Cardiac fibroblast (primary cell): ENCODE results near the gene ADARB2.

Experiments used
- DNase-seq, 2 donors: peaks; one replicate each; pipeline versions ENCODE4 v3.0.0 to v3.0.0-alpha.2; 2010; ENCODE audit warnings: low read depth in 2 of 2
- H3K4me3 ChIP-seq, 2 donors: replicated peaks in 1 of 2; 1 replicate in 1 of 2; 2 replicates in 1 of 2; pipeline ENCODE4 v1.5.1; 2011; ENCODE audit warnings: low read depth in 2 of 2, low read length in 2 of 2, mild to moderate bottlenecking in 2 of 2, moderate library complexity in 1 of 2
- CTCF ChIP-seq: IDR thresholded peaks from one replicate; pipeline ENCODE4 v1.5.1; 2011; ENCODE audit warnings: low read depth, mild to moderate bottlenecking, low read length, inconsistent platforms

ADARB2 gene

GRCh38 chr10:1203704-1204103 is 533.6 kb downstream of the ADARB2 start:
- DNase-seq, result no peak
- TF ChIP-seq CTCF, result no peak
- H3K4me3 ChIP-seq, result no peak overlapping the region

GRCh38 chr10:1203216-1203615 is 534.1 kb downstream of the ADARB2 start:
- no peak overlapping the region for H3K4me3 ChIP-seq
- no peak for TF ChIP-seq CTCF
- DNase-seq, result no peak

DNA sequence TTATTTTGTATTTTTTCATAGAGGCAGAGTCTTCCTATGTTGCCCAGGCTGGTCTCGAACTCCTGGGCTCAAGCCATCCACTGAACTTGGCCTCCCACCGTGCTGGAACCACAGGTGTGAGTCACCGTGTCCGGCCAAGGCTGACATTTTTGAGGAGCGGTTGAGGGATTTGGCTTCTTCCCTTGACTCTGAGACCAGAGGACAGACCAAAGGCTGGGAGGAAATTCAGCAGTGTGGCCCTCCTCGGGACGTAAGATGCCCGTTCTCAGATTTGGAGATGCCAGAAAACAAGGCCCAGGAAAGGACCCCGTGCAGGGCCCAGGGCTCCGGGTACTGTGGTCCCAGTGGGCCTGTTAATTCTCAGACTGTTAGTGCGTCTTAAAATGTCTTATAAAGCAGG is 535.0 kb downstream of the ADARB2 start:
- H3K4me3 ChIP-seq, result no peak overlapping the region
- no peak for TF ChIP-seq CTCF
- no peak for DNase-seq

GRCh38 chr10:1200866-1201807 is 536.2 kb downstream of the ADARB2 start:
- no peak for TF ChIP-seq CTCF
- DNase-seq, result no peak
- no peak overlapping the region for H3K4me3 ChIP-seq

DNA sequence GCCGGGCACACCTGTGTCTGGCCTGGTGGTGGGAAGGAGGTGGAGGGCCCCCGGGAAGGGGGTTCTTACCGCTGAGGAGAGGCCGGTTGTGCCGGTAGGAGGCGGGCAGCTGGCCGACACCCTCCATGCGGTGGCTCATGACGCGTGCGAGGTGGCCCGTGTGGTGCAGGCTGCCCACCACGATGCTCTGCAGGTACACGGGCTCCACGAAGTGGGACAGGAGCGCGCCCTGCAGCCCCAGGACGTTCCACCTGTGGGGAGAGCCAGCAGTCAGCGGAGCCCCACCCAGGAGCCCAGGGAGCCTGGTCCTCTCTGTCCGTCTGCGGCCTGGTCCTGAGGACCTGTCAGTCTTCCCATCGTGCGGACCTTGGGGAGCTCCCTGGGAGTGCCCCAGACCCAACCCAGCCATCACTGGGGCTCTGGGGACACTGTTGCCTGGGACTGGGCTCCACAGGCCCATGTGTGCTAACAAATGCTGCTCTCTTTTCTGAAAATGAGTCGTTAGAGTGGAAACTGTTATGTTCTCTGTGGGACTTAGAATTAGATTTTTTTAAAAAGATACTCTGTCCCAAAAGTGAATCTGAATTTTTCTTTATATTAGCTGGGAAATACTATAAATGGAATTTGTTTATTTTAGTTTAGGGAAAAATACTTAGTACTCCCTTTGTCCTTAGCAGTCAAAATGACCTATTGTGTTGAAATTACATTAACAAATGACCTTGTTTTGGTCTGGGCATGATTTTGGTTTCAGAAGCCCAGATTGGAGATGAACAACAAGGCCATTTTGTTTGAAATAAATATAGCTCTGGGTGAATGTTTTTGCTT is 537.2 kb downstream of the ADARB2 start:
- no peak for DNase-seq
- TF ChIP-seq CTCF, result no peak
- H3K4me3 ChIP-seq, result no peak overlapping the region

- no peak for TF ChIP-seq CTCF
- no peak for DNase-seq
- H3K4me3 ChIP-seq, result no peak overlapping the region
These were observed 538.0 kb downstream of the ADARB2 start for GRCh38 chr10:1199345-1199673.
